Fibroblast of skin of scalp (primary cell): ENCODE measurements around the gene BMF. TPM values are rescaled to one million over a fixed set of nuclear protein-coding genes. Genes with fewer than 3 reads are reported as not detected.
"Not testable (repeated sequence)": the region's sequence is repeated elsewhere in the genome, so short reads cannot be mapped to it uniquely, and the experiment has no call there.

Source experiments
- DNase-seq: peaks from one replicate; pipeline ENCODE4 v3.0.0-alpha.2; 2013
- polyA plus RNA-seq, 2 experiments: library from polyadenylated mRNA; unstranded; fragments of 120-200 nt; gene quantifications; one replicate each; pipeline ENCODE4 v1.2.1, GENCODE V29; 2013; ENCODE audit not compliant: insufficient read length in 2 of 2

Gene BMF, protein sequence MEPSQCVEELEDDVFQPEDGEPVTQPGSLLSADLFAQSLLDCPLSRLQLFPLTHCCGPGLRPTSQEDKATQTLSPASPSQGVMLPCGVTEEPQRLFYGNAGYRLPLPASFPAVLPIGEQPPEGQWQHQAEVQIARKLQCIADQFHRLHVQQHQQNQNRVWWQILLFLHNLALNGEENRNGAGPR
- 1.7 TPM for polyA plus RNA-seq (2013, experiment 1 of 2; ENCODE audit: insufficient read length)
- 2.7 TPM for polyA plus RNA-seq (2013, experiment 2 of 2; ENCODE audit: insufficient read length)

DNA sequence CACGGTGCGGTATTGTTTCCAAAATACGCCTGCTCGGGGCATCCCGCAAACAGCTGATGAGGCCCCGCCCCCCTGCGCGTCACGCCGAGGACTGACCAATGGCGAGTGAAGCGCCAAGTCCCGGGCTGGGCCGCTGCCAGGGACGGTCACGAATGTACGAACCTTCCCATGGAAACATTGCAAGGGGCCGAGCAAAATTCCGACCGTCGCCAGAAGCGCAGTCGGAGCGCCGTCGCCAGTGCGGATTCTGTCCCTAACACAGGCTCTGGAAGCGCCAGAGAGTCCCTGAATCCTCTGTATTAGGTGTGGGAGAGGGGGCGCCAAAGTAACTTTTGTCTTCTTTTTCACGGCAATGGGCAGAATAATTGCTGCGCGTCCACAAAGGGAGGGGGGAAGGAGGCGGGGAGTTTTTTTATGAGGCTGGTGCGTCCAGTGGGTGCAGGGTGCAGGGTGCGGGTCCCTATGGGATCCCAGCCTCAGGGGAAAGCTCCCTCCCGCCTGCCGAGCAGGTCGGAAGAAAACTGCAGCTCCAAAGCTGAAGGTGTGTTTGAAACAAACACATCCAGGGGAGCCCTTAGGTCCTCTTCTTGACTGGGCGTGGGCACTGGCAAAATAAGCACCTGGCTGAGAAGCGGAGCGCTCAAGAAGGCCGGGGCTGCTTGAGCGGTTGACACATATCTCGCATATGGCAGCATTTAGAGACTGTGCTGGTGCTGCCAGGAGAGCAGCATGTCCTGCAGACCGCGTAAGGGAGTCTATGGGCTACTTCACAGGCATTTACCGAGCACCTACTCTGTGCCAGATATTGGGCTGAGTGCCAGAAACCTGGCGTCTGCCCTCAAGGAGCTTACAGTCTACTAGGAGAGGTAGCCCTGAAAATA lies at the start of gene BMF:
Gene BMF, minus strand, starts transcription at position 25 of the 881 bp plus-strand sequence. CDS start 2,793 bp downstream, outside the sequence.
- DNase-seq: peak; percentile 99

DNA sequence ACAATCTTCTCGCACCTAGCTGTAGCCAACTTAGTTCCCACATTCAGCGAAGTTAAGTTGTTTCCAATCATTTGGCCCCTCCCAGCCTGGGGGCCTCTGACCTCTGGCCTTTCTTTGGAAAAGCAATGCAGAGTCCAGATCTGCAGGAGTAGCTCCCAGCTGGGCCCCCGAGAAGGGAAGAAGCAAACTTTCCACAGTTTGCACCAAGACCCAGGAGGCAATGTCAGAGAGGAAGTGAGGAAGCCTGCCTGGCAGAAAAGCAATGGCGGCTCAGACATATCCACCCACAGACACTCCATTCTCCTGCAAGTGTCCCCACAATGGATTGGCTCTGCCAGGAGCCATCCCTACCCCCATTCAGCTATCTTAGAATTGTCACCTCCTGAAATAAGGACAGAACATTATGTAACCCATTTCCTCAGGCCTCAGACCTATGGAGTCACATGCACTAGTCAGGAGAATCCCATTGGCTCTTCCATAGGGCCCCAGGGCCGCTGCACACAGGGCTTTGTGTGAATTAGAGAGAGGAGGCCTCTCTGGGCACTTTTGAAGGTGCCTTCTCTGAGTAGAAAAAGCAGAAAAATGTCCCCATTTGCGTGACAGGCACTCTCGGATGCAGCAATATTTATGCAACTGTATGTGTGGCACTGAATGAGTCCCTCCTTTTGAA lies 49.2 kb upstream of the BMF start:
- no peak for DNase-seq

DNA sequence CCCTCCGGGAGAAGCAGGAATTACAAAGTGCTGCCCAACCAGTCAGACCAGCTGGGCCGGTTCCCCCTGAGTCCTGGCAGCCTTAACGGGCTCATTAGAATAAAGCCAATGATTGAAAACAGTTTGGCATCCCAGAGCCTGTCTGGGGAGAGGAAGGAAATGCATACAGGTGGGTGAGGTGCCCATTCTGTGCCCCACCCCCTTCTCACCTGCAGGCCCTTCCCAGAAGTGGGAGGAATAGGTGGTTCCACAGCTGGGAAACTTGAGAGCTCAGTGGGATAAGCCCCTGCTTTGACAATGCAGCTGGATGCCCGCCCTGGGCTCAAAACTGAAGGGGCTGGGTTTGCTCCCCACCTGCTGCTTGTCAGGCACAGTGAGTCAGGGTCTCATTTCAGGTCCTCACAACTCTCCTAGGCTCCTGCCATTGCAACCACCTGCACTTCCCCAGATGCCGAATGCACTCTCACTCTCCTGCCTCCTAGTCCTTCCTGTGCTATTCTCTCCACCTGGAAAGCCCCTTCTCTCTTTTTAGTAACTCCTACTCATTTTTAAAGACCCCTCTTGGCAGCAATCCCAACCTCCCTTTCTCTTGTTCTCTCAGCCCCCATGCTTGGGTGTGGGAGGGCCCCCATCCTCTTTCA lies 46.7 kb upstream of the BMF start:
- DNase-seq: no peak

DNA sequence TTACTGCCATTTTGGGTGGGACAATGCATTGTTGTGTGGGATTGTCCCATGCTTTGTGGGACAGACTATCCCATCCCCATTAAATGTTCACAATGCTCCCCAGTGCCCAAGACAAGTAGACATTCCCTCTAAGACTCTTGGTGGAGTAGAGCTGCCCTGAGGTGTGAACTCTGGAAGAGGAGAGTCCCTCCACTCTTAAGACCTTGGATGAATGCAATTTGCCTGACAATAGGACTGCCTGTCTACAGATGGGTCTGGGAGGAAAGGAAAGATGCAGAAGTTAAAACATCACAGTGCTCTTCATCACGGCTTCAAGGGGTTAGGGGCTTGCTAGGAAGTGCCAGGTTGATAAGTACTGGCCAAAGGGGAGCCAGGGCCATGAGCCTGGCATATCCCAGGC lies 46.1 kb upstream of the BMF start:
- not testable (repeated sequence) for DNase-seq

DNA sequence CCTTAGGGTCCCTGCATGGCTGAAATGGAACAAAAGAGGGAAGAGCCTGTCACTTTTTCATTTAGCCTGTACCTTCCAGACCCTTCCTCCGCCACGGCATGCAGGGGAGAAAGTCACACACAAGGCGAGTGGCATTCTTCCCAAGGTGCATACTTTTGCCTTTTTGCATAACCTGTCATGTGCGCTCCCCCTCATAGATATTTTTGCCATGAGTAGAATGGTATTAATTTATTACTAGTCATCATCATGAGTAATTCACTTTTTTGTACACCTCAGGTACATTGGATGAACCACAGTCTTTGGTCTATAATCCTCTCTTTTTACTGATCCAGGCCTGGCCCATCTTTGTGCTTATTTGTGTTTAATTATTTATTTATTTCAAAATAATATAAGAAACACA lies 43.3 kb upstream of the BMF start:
- no peak for DNase-seq

DNA sequence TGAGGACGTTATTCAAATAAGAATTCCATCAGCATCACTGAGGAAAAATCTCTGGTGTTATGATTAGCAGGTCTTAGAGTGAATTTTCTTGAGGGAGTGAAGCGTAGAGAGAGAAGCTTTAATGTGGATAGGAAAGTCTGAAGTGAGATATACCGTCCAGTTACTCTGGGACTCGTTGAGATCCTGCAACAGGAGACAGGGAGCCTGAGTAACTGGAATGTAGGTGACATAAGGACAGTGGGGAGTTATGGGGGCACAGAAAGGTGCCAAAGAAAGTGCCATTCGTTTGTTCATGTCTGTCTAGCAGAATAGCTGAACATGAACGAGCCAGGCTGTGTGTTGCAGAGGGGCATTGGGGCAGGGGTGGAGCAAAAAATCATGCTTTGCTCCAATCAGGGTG lies 42.8 kb upstream of the BMF start:
- no peak for DNase-seq

DNA sequence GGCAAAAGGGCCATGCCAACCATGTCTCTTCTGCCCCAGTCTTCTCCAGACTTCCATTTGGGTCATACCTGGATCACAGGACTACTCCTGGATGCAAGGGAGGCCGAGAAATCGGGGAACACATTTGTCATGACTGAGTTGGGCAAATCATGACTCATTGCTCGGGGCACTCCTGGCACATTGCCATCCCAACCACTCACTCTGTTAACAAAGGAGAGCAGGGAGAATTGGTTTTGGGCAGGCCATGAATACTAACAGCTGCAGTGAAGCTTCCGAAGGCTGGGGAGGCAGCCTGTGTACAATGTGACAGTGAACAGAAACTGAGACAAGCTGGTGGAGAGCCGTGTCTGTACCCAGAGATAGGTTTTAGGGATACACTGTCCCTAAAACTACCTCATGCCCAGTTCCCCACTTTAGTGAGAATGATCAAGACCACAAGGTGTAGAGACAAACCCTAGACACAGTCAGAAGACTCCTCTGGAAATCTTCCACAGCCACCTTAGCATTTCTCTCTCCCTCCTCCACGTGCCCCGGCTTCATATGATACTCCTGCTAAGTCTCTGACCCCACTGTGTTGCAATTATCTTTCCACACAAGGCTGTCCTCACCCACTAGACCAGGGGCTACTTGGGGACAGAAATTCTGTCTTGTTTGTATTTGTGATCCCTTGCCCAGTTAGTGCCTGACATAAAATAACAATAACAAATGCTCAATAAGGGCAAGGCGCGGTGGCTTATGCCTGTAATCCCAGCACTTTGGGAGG lies 41.7 kb upstream of the BMF start:
- peak; percentile 49 for DNase-seq

DNA sequence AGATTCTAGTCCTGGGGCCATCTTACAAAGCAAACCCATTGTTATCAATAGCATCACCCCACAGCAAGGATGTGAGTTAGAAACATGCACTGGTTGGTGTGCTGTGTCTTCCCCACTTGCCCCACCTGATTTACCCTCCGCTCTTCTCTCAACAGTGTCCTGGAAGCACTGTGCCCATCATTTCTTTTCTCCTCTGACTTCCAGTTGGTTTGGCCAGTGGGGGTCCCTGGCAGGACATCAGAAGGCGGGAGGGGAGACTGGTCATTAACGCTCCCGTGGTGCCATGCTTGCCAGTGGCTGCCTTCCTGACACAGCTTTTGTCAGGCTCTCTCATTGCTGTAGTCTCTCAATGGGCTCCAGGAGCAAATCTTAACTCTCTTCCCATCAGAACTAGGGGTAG lies 40.7 kb upstream of the BMF start:
- no peak for DNase-seq

DNA sequence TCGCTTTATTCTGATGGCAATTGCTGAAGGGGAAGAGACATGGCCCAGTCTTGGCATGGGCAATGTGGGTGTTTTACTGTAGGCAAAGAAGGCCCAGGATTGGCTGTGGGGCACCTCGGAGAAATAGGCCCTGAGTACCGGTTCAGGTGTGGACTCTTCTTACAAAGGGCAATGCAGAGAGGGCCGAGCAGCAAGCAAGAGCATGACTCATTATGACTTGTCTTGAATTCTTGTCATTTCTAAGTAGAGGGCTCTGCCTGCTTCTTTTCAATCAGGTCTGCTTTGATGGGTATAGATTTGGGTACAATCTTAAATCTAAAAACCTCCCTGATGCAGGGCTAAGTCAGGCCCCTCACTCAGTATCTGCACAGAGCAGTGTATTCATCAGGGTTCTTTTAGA lies 37.4 kb upstream of the BMF start:
- peak; percentile 26 for DNase-seq

DNA sequence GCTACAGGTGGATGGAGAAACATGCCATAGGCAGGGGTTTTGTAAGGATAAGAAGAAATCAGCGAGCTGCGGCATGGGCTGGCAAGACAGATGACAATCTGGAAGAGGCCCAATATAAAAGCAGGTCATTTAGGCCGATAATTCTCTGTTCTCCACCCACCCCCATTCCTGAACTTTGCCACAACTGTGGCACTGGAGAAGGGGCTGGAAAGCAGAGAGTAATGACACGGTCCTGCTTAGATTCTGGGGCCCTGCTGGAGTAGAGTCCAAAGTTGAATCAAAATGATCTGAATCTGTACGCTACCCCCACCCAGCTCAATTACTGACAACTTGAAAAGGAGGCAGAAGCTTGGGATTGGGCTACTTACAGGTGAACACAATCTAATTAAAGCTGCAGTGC lies 33.7 kb upstream of the BMF start:
- no peak for DNase-seq

DNA sequence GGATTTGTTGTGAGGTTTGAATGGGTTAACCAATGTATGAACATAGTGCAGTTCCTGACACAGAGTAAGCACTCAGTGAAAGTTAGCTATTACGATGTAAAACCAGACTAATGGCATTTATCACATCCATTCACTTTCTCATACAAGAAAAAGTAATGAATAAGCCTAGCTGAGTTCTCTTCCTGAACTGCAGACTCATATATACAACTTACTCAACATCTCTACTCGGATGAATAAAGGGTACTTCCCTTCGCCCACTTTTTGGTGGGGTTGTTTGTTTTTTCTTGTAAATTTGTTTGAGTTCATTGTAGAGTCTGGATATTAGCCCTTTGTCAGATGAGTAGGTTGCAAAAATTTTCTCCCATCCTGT lies 29.5 kb upstream of the BMF start:
- not testable (repeated sequence) for DNase-seq

DNA sequence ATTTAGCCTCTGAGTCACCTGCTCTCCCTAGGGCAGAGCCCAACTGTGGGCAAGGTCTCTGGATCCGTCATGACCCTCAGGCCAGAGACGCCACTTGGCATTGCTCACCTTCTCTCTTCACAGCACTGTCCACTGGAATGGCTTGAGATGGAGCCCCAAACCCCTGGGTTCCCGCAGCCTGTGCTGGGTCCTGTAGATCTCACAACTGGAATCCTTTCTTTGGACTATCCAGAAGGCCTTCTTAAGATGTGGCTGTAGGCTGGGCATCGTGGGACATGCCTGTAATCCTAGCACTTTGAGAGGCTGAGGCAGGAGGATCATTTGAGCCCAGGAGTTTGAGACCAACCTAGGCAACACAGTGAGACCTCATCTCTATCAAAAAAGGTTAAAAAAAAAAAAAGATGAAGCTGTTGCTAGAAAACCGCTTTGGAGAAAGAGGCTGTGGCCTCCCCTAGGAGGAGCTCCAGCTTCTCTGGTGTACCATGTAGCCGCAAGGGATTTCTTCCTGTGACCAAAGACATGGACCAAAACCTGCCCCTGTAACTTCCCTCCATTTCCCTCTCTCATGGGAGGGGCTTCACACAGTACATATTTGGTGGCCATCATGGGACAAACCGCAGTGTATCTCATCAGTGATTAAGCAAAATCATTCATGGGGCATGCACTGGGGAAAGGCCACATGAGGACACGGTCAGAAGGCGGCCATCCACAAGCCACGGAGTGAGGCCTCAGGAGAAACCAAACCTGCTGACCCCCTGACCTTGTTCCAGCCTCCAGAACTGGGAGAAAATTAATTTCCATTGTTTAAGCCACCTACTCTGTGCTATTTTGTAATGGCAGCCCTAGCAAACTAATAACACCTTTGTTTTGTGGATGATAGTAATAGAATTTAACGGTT lies 28.9 kb upstream of the BMF start:
- DNase-seq: no peak

DNA sequence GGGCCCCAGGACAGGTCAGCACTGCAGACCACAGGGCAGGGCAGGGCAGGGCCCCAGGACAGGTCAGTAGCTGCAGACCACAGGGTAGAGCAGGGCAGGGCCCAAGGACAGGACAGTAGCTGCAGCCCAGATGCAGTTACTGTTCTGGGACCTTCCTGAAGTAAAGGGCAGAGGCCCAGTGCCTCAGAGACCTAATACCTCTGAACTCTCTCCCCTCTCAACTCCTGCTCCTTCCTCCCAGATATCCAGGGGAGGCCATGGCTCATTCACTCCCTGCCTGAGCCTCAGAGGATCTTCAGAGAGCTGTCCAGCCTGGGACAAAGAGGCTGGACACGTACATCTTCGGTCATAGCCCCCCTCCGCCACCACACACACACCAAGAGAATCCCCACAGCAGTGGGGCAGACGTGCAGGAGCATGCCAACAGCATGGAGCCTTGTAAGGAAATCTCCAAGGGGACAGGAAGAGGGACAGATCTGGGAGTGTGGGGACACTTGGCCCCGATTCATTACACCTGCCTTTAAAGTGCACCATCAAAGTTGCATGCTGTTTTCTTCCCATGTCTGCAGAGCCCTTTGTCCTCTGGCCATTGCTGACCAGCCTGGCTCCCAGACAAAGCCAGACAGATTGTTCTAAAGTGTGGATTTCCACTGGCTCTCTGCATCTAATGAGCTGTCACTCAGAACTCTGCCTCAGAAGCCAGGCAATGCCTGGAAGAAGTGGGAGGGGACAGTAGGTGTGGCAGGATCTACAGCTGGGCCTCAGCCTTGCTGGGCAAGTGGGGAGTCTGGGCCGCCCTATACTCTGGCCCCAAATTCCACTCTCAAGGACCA lies 28.0 kb upstream of the BMF start:
- no peak for DNase-seq

DNA sequence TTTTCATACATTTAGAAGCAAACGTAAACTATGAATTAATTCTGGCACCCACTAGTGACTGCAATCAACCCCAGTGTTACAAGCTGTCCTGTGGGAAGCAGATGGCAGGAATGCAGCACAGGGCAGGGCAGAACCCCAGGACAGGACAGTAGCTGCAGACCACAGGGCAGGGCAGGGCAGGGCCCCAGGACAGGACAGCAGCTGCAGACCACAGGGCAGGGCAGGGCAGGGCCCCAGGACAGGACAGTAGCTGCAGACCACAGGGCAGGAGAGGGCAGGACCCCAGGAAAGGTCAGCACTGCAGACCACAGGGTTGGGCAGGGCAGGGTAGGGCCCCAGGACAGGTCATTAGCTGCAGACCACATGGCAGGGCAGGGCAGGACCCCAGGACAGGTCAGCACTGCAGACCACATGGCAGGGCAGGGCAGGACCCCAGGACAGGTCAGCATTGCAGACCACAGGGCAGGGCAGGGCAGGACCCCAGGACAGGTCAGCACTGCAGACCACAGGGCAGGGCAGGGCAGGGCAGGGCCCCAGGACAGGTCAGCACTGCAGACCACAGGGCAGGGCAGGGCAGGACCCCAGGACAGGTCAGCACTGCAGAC lies 27.3 kb upstream of the BMF start:
- not testable (repeated sequence) for DNase-seq

DNA sequence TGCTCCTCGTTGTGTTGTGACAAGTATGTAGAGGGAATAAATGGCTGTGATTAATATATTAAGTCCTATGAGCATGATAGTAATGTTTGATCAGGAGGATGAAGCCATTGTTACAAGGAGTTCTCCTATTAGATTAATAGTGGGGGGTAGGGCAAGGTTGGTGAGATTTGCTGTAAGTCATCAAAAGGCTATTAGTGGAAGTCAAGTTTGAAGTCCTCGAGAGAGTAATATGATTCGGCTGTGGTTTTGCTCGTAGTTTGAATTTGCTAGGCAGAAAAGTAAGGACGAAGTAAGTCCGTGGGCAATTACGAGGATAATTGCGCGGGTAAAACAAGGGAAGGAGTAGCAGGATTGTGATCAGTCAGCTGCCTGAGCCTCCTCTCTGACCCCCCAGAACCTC lies 26.2 kb upstream of the BMF start:
- no peak for DNase-seq

DNA sequence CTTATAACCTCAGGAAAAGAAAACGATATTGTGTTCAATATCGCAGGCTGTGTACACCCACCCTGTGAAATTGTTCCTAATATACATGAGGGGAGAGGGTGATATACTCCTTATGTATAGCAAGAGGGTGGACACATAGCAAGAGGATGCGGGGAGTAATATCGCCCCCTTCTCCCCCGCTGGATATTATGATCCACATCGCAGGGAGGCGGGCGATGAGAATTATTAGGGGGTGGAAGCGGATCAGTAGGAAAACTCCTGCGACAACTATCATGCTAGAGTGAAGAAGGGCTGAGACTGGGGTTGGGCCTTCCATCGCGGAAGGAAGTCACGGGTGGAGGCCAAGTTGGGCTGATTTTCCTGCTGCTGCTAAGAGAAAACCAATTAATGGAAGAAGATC lies 24.9 kb upstream of the BMF start:
- no peak for DNase-seq

DNA sequence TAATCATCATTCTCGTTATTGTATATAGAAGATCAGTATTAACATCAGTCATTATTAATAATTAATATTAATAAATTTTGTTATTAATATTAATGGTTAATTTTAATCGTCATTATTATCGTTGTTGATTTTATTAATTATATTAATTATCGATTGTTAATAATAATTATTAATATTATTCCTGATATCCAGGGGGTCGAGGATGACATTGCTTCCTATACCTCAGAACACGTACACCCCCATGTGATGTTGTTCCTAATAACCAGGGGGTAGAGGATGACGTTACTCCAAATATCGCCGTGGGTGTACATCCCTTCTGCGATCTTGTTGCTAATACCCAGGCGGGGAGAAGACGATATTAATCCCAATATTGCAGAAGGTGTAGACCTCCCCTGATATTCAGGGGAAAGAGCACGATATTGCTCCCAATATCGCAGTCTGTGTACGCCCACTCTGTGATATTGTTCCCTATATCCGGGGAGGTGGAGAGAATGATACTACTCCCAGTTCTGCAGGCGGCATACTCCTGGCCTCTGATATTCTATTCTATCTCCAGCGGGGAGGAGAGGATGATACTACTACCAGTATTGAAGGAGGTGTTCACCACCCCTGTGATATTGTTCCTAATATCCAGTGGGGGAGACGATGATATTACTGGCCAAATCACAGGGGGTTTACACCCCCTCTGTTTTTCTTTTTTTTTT lies 22.3 kb upstream of the BMF start:
- DNase-seq: no peak

DNA sequence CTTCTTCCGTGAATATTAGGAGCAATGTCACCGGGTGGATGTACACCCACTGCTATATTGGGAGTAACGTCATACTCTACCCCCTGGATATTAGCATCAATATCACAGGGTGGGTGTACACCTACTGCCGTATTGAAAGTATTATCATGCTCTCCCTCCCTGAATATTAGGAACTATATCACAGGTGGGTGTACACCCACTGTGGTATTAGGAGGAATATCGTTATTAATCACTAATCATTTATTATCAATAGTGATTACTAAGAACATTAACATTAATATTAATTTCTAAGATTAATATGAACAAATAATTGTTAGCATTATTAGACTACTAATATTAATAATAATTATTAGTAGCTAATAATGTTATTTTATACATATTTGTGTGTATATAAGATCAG lies 21.4 kb upstream of the BMF start:
- no peak for DNase-seq
